A549 (cell line): ENCODE data around the gene KCNQ2.

ENCODE experiments used
- MAZ ChIP-seq: fragments of 150-350 bp; IDR thresholded peaks from 2 replicates; pipeline ENCODE4 v1.6.1; 2014; ENCODE audit warnings: antibody characterized with exemption, low read depth, low read length, borderline replicate concordance
- NFE2L2 ChIP-seq: fragments of 150-350 bp; conservative IDR thresholded peaks from 2 replicates; pipeline ENCODE4 v1.6.1; 2014; ENCODE audit warnings: low read length
- POLR2A ChIP-seq: IDR thresholded peaks from 2 replicates; pipeline ENCODE4 v1.6.1; 2012; ENCODE audit warnings: mild to moderate bottlenecking, low read length

GRCh38 chr20:63377951-63378381 is 94.5 kb downstream of the KCNQ2 start:
- TF ChIP-seq MAZ: no peak
- TF ChIP-seq POLR2A: no peak
- TF ChIP-seq NFE2L2: no peak
